Fibroblast of skin of left biceps (primary cell): ENCODE measurements around the gene EIF5B.
"Not testable (repeated sequence)": the region's sequence is repeated elsewhere in the genome, so short reads cannot be mapped to it uniquely, and the experiment has no call there.

ENCODE experiments used
- DNase-seq, 2 experiments: peaks; one replicate each; pipeline ENCODE4 v3.0.0-alpha.2; 2013; ENCODE audit warnings: low read depth in 2 of 2

EIF5B gene

DNA sequence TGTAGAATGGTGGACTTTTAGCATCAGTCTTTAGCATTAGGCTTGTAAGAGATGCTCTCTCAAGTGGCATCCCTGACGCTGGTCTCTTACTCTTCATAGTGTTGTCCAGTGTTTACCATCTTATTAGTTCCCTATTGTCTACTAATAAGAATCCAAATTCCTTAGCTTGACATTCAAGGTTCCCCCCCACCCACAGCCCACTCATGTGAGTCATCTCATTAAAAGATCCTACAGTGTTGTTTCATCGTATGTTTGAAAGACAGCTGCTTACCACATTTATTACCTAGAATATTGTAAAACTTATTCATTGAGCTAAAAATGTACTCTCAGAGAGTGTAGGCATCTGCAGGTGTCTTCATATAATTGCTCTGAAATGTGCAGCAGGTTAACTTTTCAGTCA lies 28.5 kb downstream of the EIF5B start:
- DNase-seq: no peak

DNA sequence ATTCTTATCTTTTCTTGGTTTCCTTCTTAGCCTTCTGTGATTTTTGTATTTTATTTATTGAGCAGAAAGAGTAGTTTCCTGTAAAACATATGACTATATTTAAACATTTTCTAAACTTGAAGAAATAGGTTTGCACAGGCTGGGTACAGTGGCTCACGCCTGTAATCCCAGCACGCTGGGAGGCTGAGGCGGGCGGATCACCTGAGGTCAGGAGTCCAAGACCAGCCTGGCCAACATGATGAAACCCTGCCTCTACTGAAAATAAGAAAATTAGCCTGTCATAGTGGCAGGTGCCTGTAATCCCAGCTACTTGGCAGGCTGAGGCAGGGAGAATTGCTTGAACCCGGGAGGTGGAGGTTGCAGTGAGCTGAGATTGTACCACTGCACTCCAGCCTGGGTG lies 31.7 kb downstream of the EIF5B start:
- not testable (repeated sequence) for DNase-seq

DNA sequence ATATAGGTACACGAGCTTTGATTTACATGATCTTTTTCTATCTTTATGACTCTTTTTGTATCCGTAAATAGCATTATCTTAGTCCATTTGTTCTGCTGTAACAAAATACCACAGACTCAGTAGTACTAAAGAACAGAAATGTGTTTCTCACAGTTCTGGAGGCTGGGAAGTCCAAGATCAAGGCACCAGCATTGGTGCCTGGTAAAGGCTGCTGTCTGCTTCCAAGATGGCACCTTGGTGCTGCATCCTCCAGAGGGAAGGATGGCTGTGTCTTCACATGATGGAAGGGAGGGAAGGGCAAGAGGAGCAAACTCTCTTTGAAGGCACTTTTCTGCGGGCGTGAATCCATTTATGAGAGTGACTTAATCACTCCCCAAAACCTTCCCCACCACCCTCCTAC lies 36.0 kb downstream of the EIF5B start:
- no peak for DNase-seq

DNA sequence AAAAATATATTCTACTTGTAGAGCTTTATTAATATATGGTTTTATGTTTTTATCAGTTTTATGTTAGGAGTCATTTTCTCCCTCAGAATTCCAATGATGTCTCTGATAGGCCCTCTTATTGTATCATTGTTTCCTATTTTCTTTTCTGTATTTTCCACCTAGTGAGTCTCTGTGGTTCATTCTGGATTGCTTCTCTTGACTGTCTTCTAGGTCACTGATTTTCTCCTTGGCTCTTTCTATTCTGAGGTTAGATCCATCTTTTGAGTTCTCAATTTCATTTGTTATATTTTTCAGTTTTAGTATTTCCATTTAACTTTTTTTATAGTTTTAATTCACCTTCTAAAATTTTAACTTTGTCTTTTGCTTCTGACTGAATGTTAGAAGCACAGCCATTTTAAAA lies 37.6 kb downstream of the EIF5B start:
- DNase-seq: no peak

DNA sequence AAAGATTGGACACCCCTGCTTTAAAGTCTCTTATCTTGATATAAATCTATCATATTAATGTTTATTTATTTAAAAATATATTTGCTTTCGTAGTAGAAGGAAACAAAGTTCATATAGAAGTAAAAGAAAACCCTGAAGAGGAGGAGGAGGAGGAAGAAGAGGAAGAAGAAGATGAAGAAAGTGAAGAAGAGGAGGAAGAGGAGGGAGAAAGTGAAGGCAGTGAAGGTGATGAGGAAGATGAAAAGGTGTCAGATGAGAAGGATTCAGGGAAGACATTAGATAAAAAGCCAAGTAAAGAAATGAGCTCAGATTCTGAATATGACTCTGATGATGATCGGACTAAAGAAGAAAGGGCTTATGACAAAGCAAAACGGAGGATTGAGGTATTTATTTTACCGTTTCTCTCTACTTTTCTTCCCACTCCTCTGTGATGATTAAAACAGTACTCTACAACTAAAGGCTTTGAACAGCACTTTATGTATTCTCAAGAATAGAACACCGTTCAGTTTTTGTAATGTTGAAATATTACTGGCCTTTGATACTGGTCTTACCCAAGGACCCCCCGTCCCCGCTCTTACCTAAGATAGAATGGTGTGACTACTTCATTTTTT lies 39.2 kb downstream of the EIF5B start:
- no peak for DNase-seq

- DNase-seq: no peak
Measured at GRCh38 chr2:99377879-99378278, 40.7 kb downstream of the EIF5B start.

- no peak for DNase-seq
Measured at GRCh38 chr2:99380376-99381010, 43.3 kb downstream of the EIF5B start.

GRCh38 chr2:99382143-99382542 lies 45.0 kb downstream of the EIF5B start:
- no peak for DNase-seq

DNA sequence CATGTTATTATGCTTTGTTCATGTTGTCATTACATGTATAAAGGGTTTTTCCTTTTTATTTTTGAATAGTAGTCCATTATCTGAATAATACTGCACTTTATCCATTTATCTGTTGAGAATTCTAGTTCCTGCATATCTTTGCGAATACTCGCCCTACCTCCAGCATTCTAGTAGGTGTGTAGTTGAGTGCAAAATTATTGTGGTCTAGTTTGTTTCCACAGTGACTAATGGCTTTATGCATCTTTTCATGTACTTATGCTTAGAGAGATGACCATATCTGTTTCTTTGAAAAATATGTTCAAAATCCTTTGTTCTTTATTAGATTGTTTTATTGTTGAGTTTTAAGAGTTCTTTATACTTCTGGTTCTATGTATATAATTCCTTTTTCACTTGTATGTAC lies 48.8 kb downstream of the EIF5B start:
- no peak for DNase-seq

DNA sequence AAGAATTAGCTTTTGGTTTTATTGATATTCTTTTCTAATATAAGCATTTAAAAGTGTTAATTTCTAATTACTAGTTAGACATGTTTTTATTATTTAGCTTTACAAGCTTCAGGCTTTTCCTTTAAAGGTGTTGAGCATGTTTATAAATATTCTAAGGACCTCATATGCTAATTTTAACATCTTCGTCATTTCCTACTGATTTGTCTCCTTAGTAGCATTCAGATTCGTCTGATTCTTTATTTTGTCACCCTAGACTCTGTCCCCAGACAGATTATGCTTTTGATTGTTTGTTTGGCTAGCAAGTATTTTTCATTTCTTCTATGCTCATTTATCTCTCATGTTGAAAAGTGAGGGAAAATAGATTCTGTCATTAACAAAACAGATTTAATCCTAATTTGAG lies 51.7 kb downstream of the EIF5B start:
- no peak for DNase-seq

DNA sequence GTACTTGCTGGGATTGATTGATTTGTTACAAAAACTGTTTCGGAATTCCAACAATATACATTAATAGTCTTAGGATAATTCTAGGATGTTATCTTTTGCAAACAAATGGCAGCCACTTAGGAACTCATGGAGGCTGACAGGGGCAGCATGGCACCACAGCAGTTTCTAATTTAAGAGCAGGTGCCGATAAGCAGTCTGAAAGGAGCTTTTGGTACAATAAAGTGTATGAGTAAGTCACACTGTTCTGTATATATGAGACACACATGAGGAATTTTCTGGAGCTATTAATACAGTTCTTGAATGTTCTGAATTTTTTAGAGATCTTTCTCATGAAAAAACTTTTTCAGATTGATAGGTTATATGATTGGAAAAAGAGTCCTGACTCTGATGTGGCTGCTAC lies 52.2 kb downstream of the EIF5B start:
- DNase-seq: peak in 1 of 2 experiments; percentile 1

DNA sequence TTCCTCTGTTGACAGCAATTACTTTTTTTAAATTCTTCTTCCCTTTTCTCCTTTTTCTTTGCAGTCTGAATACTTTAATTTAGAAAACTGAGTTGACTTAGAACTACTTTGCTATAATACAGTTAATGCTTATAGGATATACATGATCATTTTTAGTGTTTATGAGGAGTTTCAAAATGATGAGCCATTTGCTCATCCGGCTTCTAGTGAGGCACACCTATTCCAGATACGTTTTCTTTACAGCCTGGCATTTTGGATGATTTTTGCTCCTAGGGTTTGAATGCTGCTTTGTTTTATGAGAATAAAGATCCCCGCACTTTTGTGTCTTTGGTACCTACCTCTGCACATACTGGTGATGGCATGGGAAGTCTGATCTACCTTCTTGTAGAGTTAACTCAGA lies 52.8 kb downstream of the EIF5B start:
- no peak for DNase-seq

- DNase-seq: no peak
Measured at GRCh38 chr2:99395589-99396130, 58.5 kb downstream of the EIF5B start.

- no peak for DNase-seq
Measured at GRCh38 chr2:99397266-99397920, 60.2 kb downstream of the EIF5B start.

DNA sequence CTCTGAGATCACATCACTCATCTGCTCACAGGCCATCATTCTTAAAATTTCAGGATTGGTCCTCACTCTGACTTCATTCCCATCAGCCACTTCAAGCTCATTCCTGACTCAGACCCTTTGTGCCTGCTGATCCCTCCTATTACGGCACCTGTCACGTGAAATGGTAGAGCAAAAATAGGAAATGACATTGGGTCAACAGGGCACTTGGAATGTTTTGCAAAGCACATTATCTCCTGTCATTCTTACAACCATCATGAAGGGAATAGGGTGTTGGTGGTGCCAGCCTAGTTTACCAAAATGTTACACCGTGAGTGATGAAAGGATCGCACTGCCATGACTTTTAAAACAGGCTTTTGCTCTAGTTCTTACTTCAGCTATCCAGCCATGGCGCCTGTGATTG lies 61.1 kb downstream of the EIF5B start:
- DNase-seq: no peak

DNA sequence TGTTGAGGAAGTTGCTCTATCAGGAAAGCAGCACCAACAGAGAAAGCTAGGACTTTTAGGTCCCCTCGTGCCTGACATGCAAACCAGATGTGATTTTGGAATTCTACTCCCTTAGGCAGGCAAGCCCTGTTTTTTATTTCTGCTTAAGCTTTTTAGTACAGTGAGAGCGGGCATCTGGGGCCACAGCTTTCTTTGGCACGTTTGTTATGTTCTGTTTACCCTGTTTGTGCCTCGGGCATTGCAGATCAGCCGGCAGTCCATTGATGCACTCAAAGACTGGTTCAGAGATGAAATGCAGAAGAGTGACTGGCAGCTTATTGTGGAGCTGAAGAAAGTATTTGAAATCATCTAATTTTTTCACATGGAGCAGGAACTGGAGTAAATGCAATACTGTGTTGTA lies 61.9 kb downstream of the EIF5B start:
- DNase-seq: no peak

- no peak for DNase-seq
Measured at GRCh38 chr2:99399795-99400194, 62.6 kb downstream of the EIF5B start.

- DNase-seq: no peak
Measured at GRCh38 chr2:99401841-99402240, 64.7 kb downstream of the EIF5B start.

DNA sequence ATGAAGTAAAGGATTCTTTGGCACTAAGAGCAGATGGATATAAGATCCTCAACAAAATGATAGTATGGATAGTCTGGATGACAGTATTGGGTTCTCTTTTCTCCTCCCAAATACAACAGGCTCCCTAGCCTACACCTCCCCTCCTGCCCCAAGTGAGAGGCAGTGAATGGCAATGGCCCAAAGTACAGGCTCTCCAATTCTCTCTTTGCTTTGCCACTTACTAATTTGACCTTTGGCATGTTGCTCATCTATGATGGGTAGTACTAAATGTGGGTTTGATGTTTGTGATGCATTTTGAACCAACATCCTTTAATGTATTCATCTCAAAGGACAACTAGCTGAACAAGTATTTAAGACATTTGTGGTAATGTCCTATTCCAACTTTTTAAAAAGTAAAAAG lies 65.9 kb downstream of the EIF5B start:
- no peak for DNase-seq

DNA sequence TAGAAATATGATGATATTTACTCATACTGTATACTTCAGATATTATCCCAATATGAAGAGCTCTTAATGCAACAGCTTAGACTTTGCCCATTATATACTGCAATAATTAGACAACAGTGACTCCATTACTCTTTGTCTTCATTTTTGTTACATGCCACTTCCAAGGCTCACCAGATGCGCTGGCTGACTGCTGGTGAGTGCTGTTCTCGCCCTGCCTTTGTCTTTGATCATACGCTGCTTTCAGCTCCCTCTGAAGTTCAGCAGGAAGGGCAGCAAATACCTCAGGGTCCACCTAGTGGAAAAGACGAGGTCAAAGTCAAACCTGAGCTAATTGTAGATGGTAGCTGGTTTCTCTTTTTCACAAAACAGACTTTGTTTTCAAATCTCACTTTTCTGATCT lies 66.3 kb downstream of the EIF5B start:
- DNase-seq: no peak

GRCh38 chr2:99404039-99404796 lies 67.0 kb downstream of the EIF5B start:
- no peak for DNase-seq
